HEK293 (cell line): ENCODE measurements around the gene TNFRSF4.

Source experiments
- CTCF ChIA-PET: fragments of 350-600 bp; formaldehyde crosslinking; extraction: SDS; loops from one replicate; lab custom pipeline; 2021; ENCODE audit warnings: antibody characterized with exemption; lab: Yijun Ruan, JAX
- POLR2A ChIA-PET: fragments of 300-600 bp; formaldehyde crosslinking; extraction: SDS; loops from one replicate; lab custom pipeline; 2020; ENCODE audit warnings: antibody characterized with exemption, inconsistent platforms; lab: Yijun Ruan, JAX
- H3K27ac ChIP-seq: fragments of 200-500 bp; sonication (Bioruptor generic); 2 replicates; pipeline ENCODE4 v1.5.1; 2014; ENCODE audit warnings: low read depth, low read length, control low read depth, inconsistent platforms; ENCODE audit errors: extremely low read depth
- H3K36me3 ChIP-seq, 2 experiments: fragments of 200-500 bp in 1 of 2; sonication (Bioruptor generic) in 1 of 2; 1 replicate in 1 of 2; 2 replicates in 1 of 2; pipeline ENCODE4 v1.5.1; 2014 to 2017; ENCODE audit warnings: inconsistent platforms in 2 of 2, low read length in 2 of 2; ENCODE audit not compliant: control insufficient read depth in 2 of 2, insufficient read depth in 1 of 2
- H3K4me1 ChIP-seq: fragments of 200-500 bp; sonication (Bioruptor generic); 2 replicates; pipeline ENCODE4 v1.5.1; 2014; ENCODE audit warnings: mild to moderate bottlenecking, low read length, inconsistent platforms; ENCODE audit not compliant: control insufficient read depth, insufficient read depth
- H3K4me3 ChIP-seq: 2 replicates; pipeline ENCODE4 v1.5.1; 2011; ENCODE audit warnings: low read depth, mild to moderate bottlenecking, control low read depth, low read length, moderate library complexity
- H3K9me3 ChIP-seq: fragments of 200-500 bp; sonication (Bioruptor generic); 2 replicates; pipeline ENCODE4 v1.5.1; 2014; ENCODE audit warnings: low read depth, low read length, inconsistent platforms; ENCODE audit not compliant: control insufficient read depth, insufficient read depth
- BCL11A ChIP-seq: fragments of 450-650 bp; formaldehyde crosslinking; IDR thresholded peaks from 2 replicates; pipeline ENCODE4 v1.5.1; 2016; ENCODE audit warnings: low read depth, missing biosample characterization, missing genetic modification characterization
- BCL11B ChIP-seq: fragments of 450-650 bp; formaldehyde crosslinking; IDR thresholded peaks from 2 replicates; pipeline ENCODE4 v1.5.1; 2016; ENCODE audit warnings: low read depth, missing biosample characterization, missing genetic modification characterization
- CTCF ChIP-seq: fragments of 450-650 bp; formaldehyde crosslinking; IDR thresholded peaks from 2 replicates; pipeline ENCODE4 v1.5.1; 2016; ENCODE audit warnings: missing biosample characterization, missing genetic modification characterization
- GLI4 ChIP-seq: fragments of 450-650 bp; formaldehyde crosslinking; IDR thresholded peaks from 2 replicates; pipeline ENCODE4 v1.5.1; 2016; ENCODE audit warnings: missing biosample characterization, missing genetic modification characterization
- GLIS1 ChIP-seq: fragments of 450-650 bp; formaldehyde crosslinking; IDR thresholded peaks from 2 replicates; pipeline ENCODE4 v1.5.1; 2016; ENCODE audit warnings: missing biosample characterization, missing genetic modification characterization
- KLF1 ChIP-seq: fragments of 450-650 bp; formaldehyde crosslinking; IDR thresholded peaks from 2 replicates; pipeline ENCODE4 v1.5.1; 2016; ENCODE audit warnings: missing biosample characterization, missing genetic modification characterization
- KLF7 ChIP-seq: fragments of 450-650 bp; formaldehyde crosslinking; IDR thresholded peaks from 2 replicates; pipeline ENCODE4 v1.5.1; 2016; ENCODE audit warnings: missing biosample characterization, missing genetic modification characterization, borderline replicate concordance
- OSR2 ChIP-seq: fragments of 450-650 bp; formaldehyde crosslinking; IDR thresholded peaks from 2 replicates; pipeline ENCODE4 v1.5.1; 2016; ENCODE audit warnings: missing biosample characterization, missing genetic modification characterization
- PATZ1 ChIP-seq: fragments of 450-650 bp; formaldehyde crosslinking; IDR thresholded peaks from 2 replicates; pipeline ENCODE4 v1.5.1; 2016; ENCODE audit warnings: missing biosample characterization, missing genetic modification characterization
- SETDB1 ChIP-seq: IDR thresholded peaks from one replicate; pipeline ENCODE4 v1.6.1; 2017; ENCODE audit warnings: mild to moderate bottlenecking, low read length, moderate library complexity, mixed read lengths; ENCODE audit not compliant: insufficient read length
- SP2 ChIP-seq: fragments of 450-650 bp; formaldehyde crosslinking; IDR thresholded peaks from 2 replicates; pipeline ENCODE4 v1.5.1; 2016; ENCODE audit warnings: missing biosample characterization, missing genetic modification characterization
- SP3 ChIP-seq: fragments of 450-650 bp; formaldehyde crosslinking; IDR thresholded peaks from 2 replicates; pipeline ENCODE4 v1.5.1; 2016; ENCODE audit warnings: missing biosample characterization, missing genetic modification characterization
- ZBTB17 ChIP-seq: fragments of 450-650 bp; formaldehyde crosslinking; IDR thresholded peaks from 2 replicates; pipeline ENCODE4 v1.5.1; 2016; ENCODE audit warnings: missing biosample characterization, missing genetic modification characterization
- ZBTB26 ChIP-seq: fragments of 450-650 bp; formaldehyde crosslinking; optimal IDR thresholded peaks from 2 replicates; pipeline ENCODE3; 2016; ENCODE audit warnings: missing biosample characterization, mild to moderate bottlenecking, missing genetic modification characterization
- ZNF140 ChIP-seq: fragments of 450-650 bp; formaldehyde crosslinking; IDR thresholded peaks from 2 replicates; pipeline ENCODE4 v1.5.1; 2016; ENCODE audit warnings: missing biosample characterization, missing genetic modification characterization
- ZNF175 ChIP-seq: fragments of 450-650 bp; formaldehyde crosslinking; IDR thresholded peaks from 2 replicates; pipeline ENCODE4 v1.5.1; 2016; ENCODE audit warnings: missing biosample characterization, missing genetic modification characterization
- ZNF202 ChIP-seq: fragments of 450-650 bp; formaldehyde crosslinking; IDR thresholded peaks from 2 replicates; pipeline ENCODE4 v1.5.1; 2016; ENCODE audit warnings: missing biosample characterization, missing genetic modification characterization, borderline replicate concordance
- ZNF292 ChIP-seq: fragments of 450-650 bp; formaldehyde crosslinking; IDR thresholded peaks from 2 replicates; pipeline ENCODE4 v1.5.1; 2016; ENCODE audit warnings: low read depth, missing biosample characterization, missing genetic modification characterization, borderline replicate concordance
- ZNF350 ChIP-seq: fragments of 450-650 bp; formaldehyde crosslinking; IDR thresholded peaks from 2 replicates; pipeline ENCODE4 v1.5.0; 2017; ENCODE audit warnings: missing biosample characterization, mild to moderate bottlenecking, missing genetic modification characterization
- ZNF362 ChIP-seq: fragments of 450-650 bp; formaldehyde crosslinking; IDR thresholded peaks from 2 replicates; pipeline ENCODE4 v1.5.1; 2016; ENCODE audit warnings: missing biosample characterization, missing genetic modification characterization
- ZNF398 ChIP-seq: fragments of 450-650 bp; formaldehyde crosslinking; IDR thresholded peaks from 2 replicates; pipeline ENCODE4 v1.5.1; 2017; ENCODE audit warnings: missing biosample characterization, missing genetic modification characterization
- ZNF600 ChIP-seq: fragments of 450-650 bp; formaldehyde crosslinking; IDR thresholded peaks from 2 replicates; pipeline ENCODE4 v1.5.1; 2016; ENCODE audit warnings: missing biosample characterization, missing genetic modification characterization
- ZNF692 ChIP-seq: fragments of 450-650 bp; formaldehyde crosslinking; IDR thresholded peaks from 2 replicates; pipeline ENCODE4 v1.5.1; 2016; ENCODE audit warnings: missing biosample characterization, missing genetic modification characterization
- ZNF777 ChIP-seq: fragments of 450-650 bp; formaldehyde crosslinking; IDR thresholded peaks from 2 replicates; pipeline ENCODE4 v1.5.1; 2017; ENCODE audit warnings: missing biosample characterization, missing genetic modification characterization, borderline replicate concordance

TNFRSF4 gene

GRCh38 chr1:1236945-1237873, 23.3 kb upstream of the TNFRSF4 start:
- ChIA-PET POLR2A (interaction anchor here (0.6 to 1.0 kb wide), 2 partner anchors 115 to 162 kb away, joined by 3 to 4 read pairs; partner anchors contain the start of gene CCNL2), CTCF (interaction anchor here (3.2 kb wide), 1 partner anchor 115 kb away, joined by 13 read pairs; no protein-coding TSS in a partner anchor)
- Histone ChIP-seq H3K36me3 (peaks cover 0 to 10% of the 10 kb centered on the region in 2 experiments; a peak in 1 of 3 replicates), H3K4me3 (no peak overlapping the region), H3K9me3 (no peaks in the 10 kb centered on the region), H3K4me1 (no peaks in the 10 kb centered on the region; the same call in 1 of the 2 replicates), H3K27ac (peak overlapping the region; percentile 37; the same call in 1 of the 2 replicates)
- TF ChIP-seq ZNF777 (tag by site-specific recombination) (no peak), GLI4 (tag by site-specific recombination) (no peak), ZNF140 (tag by site-specific recombination) (no peak), OSR2 (tag by site-specific recombination) (no peak), ZNF175 (tag by site-specific recombination) (no peak), ZBTB26 (tag by site-specific recombination) (no peak), CTCF (no peak), PATZ1 (tag by site-specific recombination) (peak; percentile 26; the same call in 1 of the 2 replicates), GLIS1 (tag by site-specific recombination) (peak; percentile 76), ZBTB17 (no peak), BCL11B (tag by site-specific recombination) (no peak), ZNF398 (tag by site-specific recombination) (peak; percentile 65), ZNF692 (tag by site-specific recombination) (peak; percentile 94), ZNF202 (no peak), KLF1 (tag by site-specific recombination) (peak; percentile 92), ZNF292 (tag by site-specific recombination) (no peak), SETDB1 (no peak), SP2 (peak; percentile 13), BCL11A (tag by site-specific recombination) (0 out of 2 replicates have a peak, but pooled peaks have one; percentile 9), KLF7 (tag by site-specific recombination) (0 out of 2 replicates have a peak, but pooled peaks have one; percentile 18), ZNF362 (tag by site-specific recombination) (no peak), SP3 (tag by site-specific recombination) (no peak), ZNF600 (tag by site-specific recombination) (0 out of 2 replicates have a peak, but pooled peaks have one; percentile 31), ZNF350 (no peak)
